ENCODE measurements around the gene TNRC6C.

DNA sequence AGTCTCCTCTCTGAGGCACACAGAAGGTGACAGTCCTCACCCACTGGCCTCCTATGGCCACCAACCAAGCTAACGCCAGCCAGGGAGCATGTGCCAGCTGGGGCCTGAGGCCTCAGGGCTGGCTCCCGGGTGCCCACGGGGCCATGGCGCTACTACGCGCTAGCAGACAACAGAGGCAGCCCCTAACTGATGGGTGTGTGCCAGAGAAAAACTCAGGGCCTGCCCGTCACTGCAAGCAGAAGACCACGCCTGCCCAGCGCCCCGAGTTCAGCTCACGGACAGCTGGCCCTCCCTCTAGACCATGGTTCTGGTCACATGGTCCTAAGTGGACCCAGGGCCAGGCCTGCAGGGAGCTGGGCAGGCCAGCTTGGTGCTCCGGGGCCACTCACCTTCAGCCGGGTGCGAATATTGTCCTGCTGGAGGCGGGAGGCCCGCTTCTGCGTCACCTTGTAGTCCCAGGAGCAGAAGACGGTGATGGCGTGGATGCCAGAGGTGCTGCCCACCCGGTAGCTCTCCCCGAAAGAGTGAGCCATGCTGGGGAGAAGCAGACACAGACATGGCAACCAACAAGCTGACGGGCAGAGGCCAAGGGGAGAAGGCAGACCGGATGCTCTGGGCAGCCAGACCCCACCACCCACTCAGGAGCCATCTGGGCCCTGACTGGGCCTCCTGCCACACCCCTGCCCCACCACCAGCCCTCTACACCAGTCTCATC is 163.9 kb downstream of the TNRC6C start:
- TF ChIP-seq, protein P1, sequence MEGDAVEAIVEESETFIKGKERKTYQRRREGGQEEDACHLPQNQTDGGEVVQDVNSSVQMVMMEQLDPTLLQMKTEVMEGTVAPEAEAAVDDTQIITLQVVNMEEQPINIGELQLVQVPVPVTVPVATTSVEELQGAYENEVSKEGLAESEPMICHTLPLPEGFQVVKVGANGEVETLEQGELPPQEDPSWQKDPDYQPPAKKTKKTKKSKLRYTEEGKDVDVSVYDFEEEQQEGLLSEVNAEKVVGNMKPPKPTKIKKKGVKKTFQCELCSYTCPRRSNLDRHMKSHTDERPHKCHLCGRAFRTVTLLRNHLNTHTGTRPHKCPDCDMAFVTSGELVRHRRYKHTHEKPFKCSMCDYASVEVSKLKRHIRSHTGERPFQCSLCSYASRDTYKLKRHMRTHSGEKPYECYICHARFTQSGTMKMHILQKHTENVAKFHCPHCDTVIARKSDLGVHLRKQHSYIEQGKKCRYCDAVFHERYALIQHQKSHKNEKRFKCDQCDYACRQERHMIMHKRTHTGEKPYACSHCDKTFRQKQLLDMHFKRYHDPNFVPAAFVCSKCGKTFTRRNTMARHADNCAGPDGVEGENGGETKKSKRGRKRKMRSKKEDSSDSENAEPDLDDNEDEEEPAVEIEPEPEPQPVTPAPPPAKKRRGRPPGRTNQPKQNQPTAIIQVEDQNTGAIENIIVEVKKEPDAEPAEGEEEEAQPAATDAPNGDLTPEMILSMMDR (IDR thresholded peaks at IDR 0.05; ENCODE audit: borderline replicate concordance, extremely low read depth, low read length, poor library complexity, severe bottlenecking) = no peak
- no peak for TF ChIP-seq EZH2 (IDR thresholded peaks at IDR 0.05; ENCODE audit: borderline replicate concordance, low read depth, low read length, severe bottlenecking)
